Measurements from ENCODE around the gene BCL6B.

BCL6B gene

DNA sequence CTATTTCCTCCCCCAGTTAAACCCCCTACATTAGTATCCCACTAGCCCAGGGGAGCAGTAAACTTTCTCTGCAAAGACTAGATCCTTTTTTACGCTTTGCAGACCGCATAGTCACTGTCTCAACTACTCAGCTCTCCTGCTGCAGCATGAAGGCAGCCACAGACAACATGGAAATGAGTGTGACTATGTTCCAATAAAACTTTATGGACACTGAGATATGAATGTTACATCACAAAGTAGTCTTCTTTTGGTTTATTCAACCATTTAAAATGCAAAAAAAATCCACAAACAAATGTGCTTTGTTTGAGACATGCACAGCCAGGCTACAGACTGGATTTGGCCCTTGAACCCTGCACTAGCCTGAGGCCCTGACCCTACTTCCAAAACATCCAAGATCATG, 12.3 kb upstream of the BCL6B start:
- Histone ChIP-seq H3K27me3 (ENCODE audit: insufficient read depth, low read length, poor library complexity, severe bottlenecking) (no peaks in the 10 kb centered on the region), H3K9ac (ENCODE audit: low read depth, low read length, poor library complexity, severe bottlenecking) (peak overlapping the region; percentile 96), H3K9me3 (ENCODE audit: insufficient read depth, low read depth, low read length) (no peaks in the 10 kb centered on the region), H2AFZ (ENCODE audit: low read length) (no peak overlapping the region), H3F3A (ENCODE audit: low read depth) (peaks cover 9% of the 10 kb centered on the region), H3K36me3 (ENCODE audit: insufficient read depth, low read length) (no peaks in the 10 kb centered on the region), H3K4me1 (ENCODE audit: insufficient read depth, low read length, poor library complexity, severe bottlenecking) (peaks cover 42% of the 10 kb centered on the region), H4K20me1 (ENCODE audit: insufficient read depth, low read length, poor library complexity, severe bottlenecking) (peaks cover 21% of the 10 kb centered on the region), H3K79me2 (ENCODE audit: insufficient read depth, low read length) (peaks cover 55% of the 10 kb centered on the region), H3K9me2 (replicated peaks; ENCODE audit: low read depth, low read length) (no peaks in the 10 kb centered on the region), H3K4me3 (ENCODE audit: low read length, poor library complexity, severe bottlenecking) (peak overlapping the region; percentile 91), H3K4me2 (ENCODE audit: low read depth, low read length, poor library complexity, severe bottlenecking) (peak overlapping the region; percentile 84)
- TF ChIP-seq EZH2phosphoT487 (IDR thresholded peaks at IDR 0.05; ENCODE audit: borderline replicate concordance) (no peak), CTCF (conservative IDR thresholded peaks at IDR 0.05; ENCODE audit: low read length) (no peak)

- TF ChIP-seq CTCF (conservative IDR thresholded peaks at IDR 0.05; ENCODE audit: low read length) (no peak), EZH2phosphoT487 (IDR thresholded peaks at IDR 0.05; ENCODE audit: borderline replicate concordance) (no peak)
- peaks cover 64% of the 10 kb centered on the region for H3K79me2 ChIP-seq (ENCODE audit: insufficient read depth, low read length)
- H2AFZ ChIP-seq (ENCODE audit: low read length) = no peak overlapping the region
- peak overlapping the region; percentile 84 for H3K4me2 ChIP-seq (ENCODE audit: low read depth, low read length, poor library complexity, severe bottlenecking)
- no peaks in the 10 kb centered on the region for H3K36me3 ChIP-seq (ENCODE audit: insufficient read depth, low read length)
- peak overlapping the region; percentile 91 for H3K4me3 ChIP-seq (ENCODE audit: low read length, poor library complexity, severe bottlenecking)
- peaks cover 9% of the 10 kb centered on the region for H3F3A ChIP-seq (ENCODE audit: low read depth)
- H3K9ac ChIP-seq (ENCODE audit: low read depth, low read length, poor library complexity, severe bottlenecking) = peak overlapping the region; percentile 96
- H3K27me3 ChIP-seq (ENCODE audit: insufficient read depth, low read length, poor library complexity, severe bottlenecking) = no peaks in the 10 kb centered on the region
- H3K9me2 ChIP-seq (replicated peaks; ENCODE audit: low read depth, low read length) = no peaks in the 10 kb centered on the region
- H3K9me3 ChIP-seq (ENCODE audit: insufficient read depth, low read depth, low read length) = no peaks in the 10 kb centered on the region
- peaks cover 21% of the 10 kb centered on the region for H4K20me1 ChIP-seq (ENCODE audit: insufficient read depth, low read length, poor library complexity, severe bottlenecking)
- H3K4me1 ChIP-seq (ENCODE audit: insufficient read depth, low read length, poor library complexity, severe bottlenecking) = peaks cover 51% of the 10 kb centered on the region
Measured at GRCh38 chr17:7011415-7011814, 11.4 kb upstream of the BCL6B start.

GRCh38 chr17:7011942-7012254, 11.0 kb upstream of the BCL6B start:
- peaks cover 53% of the 10 kb centered on the region for H3K4me1 ChIP-seq (ENCODE audit: insufficient read depth, low read length, poor library complexity, severe bottlenecking)
- H3K36me3 ChIP-seq (ENCODE audit: insufficient read depth, low read length) = no peaks in the 10 kb centered on the region
- peaks cover 19% of the 10 kb centered on the region for H4K20me1 ChIP-seq (ENCODE audit: insufficient read depth, low read length, poor library complexity, severe bottlenecking)
- H3K79me2 ChIP-seq (ENCODE audit: insufficient read depth, low read length) = peaks cover 64% of the 10 kb centered on the region
- no peaks in the 10 kb centered on the region for H3K9me3 ChIP-seq (ENCODE audit: insufficient read depth, low read depth, low read length)
- peak overlapping the region; percentile 91 for H3K4me3 ChIP-seq (ENCODE audit: low read length, poor library complexity, severe bottlenecking)
- peak overlapping the region; percentile 96 for H3K9ac ChIP-seq (ENCODE audit: low read depth, low read length, poor library complexity, severe bottlenecking)
- no peaks in the 10 kb centered on the region for H3K9me2 ChIP-seq (replicated peaks; ENCODE audit: low read depth, low read length)
- H3F3A ChIP-seq (ENCODE audit: low read depth) = peaks cover 9% of the 10 kb centered on the region
- peak overlapping the region; percentile 84 for H3K4me2 ChIP-seq (ENCODE audit: low read depth, low read length, poor library complexity, severe bottlenecking)
- peak overlapping the region; percentile 90 for H2AFZ ChIP-seq (ENCODE audit: low read length)
- no peak for TF ChIP-seq CTCF (conservative IDR thresholded peaks at IDR 0.05; ENCODE audit: low read length)
- TF ChIP-seq EZH2phosphoT487 (IDR thresholded peaks at IDR 0.05; ENCODE audit: borderline replicate concordance) = no peak
- H3K27me3 ChIP-seq (ENCODE audit: insufficient read depth, low read length, poor library complexity, severe bottlenecking) = no peaks in the 10 kb centered on the region
